RPMI8226 (cell line): ENCODE results near the gene ABHD15.

Experiments used
- DNase-seq: peaks from one replicate; pipeline ENCODE4 v3.0.0-alpha.2; 2015

ABHD15 gene

GRCh38 chr17:29514792-29515191 lies 52.0 kb downstream of the ABHD15 start:
- DNase-seq: no peak

- DNase-seq: no peak
Observed at GRCh38 chr17:29510953-29511352, 55.9 kb downstream of the ABHD15 start.
